Mesendoderm (in vitro differentiated cells): ENCODE data around the gene NHSL2.
A peak's percentile ranks its signal among the peaks of the same experiment; 100 is the strongest.

Source experiments
- DNase-seq: peaks from one replicate; pipeline ENCODE4 v3.0.0; 2013
- H2AK5ac ChIP-seq: 2 replicates; pipeline ENCODE4 v1.6.1; 2013; ENCODE audit warnings: low read length, inconsistent platforms
- H2BK120ac ChIP-seq: 2 replicates; pipeline ENCODE4 v1.6.1; 2013; ENCODE audit warnings: low read depth, mild to moderate bottlenecking, low read length, moderate library complexity, mixed read lengths
- H2BK15ac ChIP-seq: replicated peaks from 2 replicates; pipeline ENCODE4 v1.6.1; 2013; ENCODE audit warnings: low read depth, mild to moderate bottlenecking, moderate library complexity
- H2BK5ac ChIP-seq: 2 replicates; pipeline ENCODE4 v1.6.1; 2013; ENCODE audit warnings: low read length, inconsistent platforms
- H3K18ac ChIP-seq: 2 replicates; pipeline ENCODE4 v1.6.1; 2013; ENCODE audit warnings: mild to moderate bottlenecking, low read length, mixed read lengths
- H3K23ac ChIP-seq: one replicate; pipeline ENCODE4 v1.6.1; 2013; ENCODE audit warnings: low read length
- H3K27ac ChIP-seq: 2 replicates; pipeline ENCODE4 v1.5.1; 2013; ENCODE audit warnings: low read depth, mild to moderate bottlenecking, inconsistent platforms, low read length, moderate library complexity
- H3K27me3 ChIP-seq: 2 replicates; pipeline ENCODE4 v1.6.1; 2013; ENCODE audit warnings: low read length, control low read depth, mild to moderate bottlenecking, inconsistent platforms; ENCODE audit not compliant: insufficient read depth, poor library complexity
- H3K36me3 ChIP-seq: 2 replicates; pipeline ENCODE4 v1.6.1; 2013; ENCODE audit warnings: low read length, inconsistent platforms; ENCODE audit not compliant: control insufficient read depth, insufficient read depth
- H3K4ac ChIP-seq: one replicate; pipeline ENCODE4 v1.6.1; 2013; ENCODE audit warnings: low read depth, mild to moderate bottlenecking, low read length, moderate library complexity
- H3K4me1 ChIP-seq: 2 replicates; pipeline ENCODE4 v1.6.1; 2013; ENCODE audit warnings: low read depth, low read length, inconsistent platforms; ENCODE audit not compliant: control insufficient read depth
- H3K4me2 ChIP-seq: 2 replicates; pipeline ENCODE4 v1.6.1; 2013; ENCODE audit warnings: low read length
- H3K4me3 ChIP-seq: 2 replicates; pipeline ENCODE4 v1.5.1; 2013; ENCODE audit warnings: mild to moderate bottlenecking, low read length
- H3K56ac ChIP-seq: one replicate; pipeline ENCODE4 v1.6.1; 2013; ENCODE audit warnings: low read length
- H3K79me1 ChIP-seq: 2 replicates; pipeline ENCODE4 v1.6.1; 2013; ENCODE audit warnings: low read length, inconsistent platforms
- H3K79me2 ChIP-seq: 2 replicates; pipeline ENCODE4 v1.6.1; 2013; ENCODE audit warnings: mild to moderate bottlenecking, low read length; ENCODE audit not compliant: control insufficient read depth, insufficient read depth
- H3K9ac ChIP-seq: 2 replicates; pipeline ENCODE4 v1.6.1; 2013; ENCODE audit warnings: low read length, inconsistent platforms
- H4K5ac ChIP-seq: one replicate; pipeline ENCODE4 v1.6.1; 2013; ENCODE audit warnings: low read length
- H4K8ac ChIP-seq: one replicate; pipeline ENCODE4 v1.6.1; 2013; ENCODE audit warnings: low read depth, mild to moderate bottlenecking, control low read depth, low read length, moderate library complexity
- WGBS: extraction: QIAGEN DNeasy Blood & Tissue Kit; methylation state at CpG from one replicate; pipeline ENCODE4 v1.1.7; 2013; ENCODE audit warnings: low lambda C conversion rate, missing lambda C conversion rate; ENCODE audit not compliant: insufficient coverage; ENCODE audit errors: extremely low coverage; 5-methylcytosine and 5-hydroxymethylcytosine counted together

NHSL2 gene

DNA sequence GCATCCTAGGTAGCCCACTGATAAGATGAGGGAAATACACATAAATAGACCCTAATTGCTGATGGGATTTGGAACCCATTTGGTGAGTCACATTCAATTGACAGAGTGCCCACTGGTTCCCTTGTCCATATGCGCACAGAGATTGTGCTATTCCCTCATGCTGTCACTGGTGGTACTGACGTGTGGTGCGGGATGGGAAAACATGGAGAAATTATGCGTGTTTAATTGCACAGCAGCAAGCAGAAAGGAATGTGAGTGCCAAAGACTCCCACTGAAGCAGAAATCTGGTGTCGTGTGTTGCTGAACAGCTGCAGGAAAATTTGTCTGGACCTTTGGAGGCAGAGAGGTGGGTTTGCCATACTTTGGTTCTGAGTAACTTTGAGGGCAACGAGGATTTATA is 92.2 kb downstream of the NHSL2 start:
- Histone ChIP-seq H3K4me1 (peaks cover 8% of the 10 kb centered on the region), H3K23ac (no peak overlapping the region), H3K4me3 (no peak overlapping the region), H3K27me3 (no peaks in the 10 kb centered on the region), H2AK5ac (no peak overlapping the region), H3K4me2 (no peak overlapping the region), H3K56ac (no peak overlapping the region), H3K18ac (no peak overlapping the region), H3K79me1 (no peaks in the 10 kb centered on the region), H4K5ac (no peak overlapping the region), H2BK5ac (no peak overlapping the region), H3K9ac (no peak overlapping the region), H3K27ac (no peak overlapping the region), H3K4ac (no peak overlapping the region), H4K8ac (no peak overlapping the region), H3K79me2 (no peaks in the 10 kb centered on the region), H2BK15ac (no peak overlapping the region), H3K36me3 (no peaks in the 10 kb centered on the region), H2BK120ac (no peak overlapping the region)
- DNase-seq: no peak
- WGBS: no CpG with 5 or more reads among the region's 6 CpGs

DNA sequence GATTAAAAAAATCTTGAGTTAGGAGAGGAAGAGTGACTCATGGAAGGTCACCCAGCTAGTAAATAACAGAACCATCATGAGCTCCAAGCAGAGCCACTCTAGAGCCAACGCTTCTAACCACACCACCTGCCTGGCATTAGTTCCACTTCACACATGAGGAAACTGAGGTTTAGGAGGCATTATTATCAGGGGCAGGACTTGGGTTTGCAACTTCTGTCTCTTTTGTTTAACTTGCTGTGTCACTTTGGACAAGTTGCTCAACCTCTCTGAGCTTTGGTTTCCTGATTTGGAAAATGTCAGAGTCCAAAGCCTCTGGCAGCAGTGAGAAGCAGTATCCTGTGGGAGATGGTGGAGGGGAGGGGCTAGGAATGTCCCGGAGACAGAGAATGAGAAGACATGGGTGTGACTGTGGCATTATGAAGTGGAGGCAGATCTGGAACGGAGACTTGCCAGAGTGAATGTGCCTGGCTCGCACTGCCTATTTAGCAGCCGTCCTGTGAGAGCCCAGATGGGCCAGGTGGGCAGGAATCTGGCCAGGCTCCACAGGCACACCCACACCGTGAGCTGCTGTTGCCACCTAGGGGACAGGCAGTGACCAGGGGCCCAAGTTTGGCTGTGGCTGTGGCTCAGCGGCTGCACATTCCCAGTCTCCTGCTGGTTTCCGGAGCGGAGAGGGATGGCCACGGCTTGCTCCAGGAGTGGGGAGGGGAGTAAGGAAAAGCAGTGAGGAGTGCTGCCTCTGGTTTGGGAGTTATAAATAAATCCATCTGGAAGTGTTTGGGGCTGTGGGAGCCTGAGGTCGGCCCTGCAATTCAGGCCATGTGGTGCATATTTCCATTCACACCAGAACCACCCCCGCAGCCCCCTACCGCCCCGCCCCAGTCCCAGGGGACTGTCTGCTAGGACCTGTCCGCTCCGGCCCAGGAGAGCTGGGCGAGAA is 93.4 kb downstream of the NHSL2 start:
- Histone ChIP-seq H3K4me2 (no peak overlapping the region), H2AK5ac (no peak overlapping the region), H3K4me3 (no peak overlapping the region), H3K79me1 (no peaks in the 10 kb centered on the region), H3K36me3 (no peaks in the 10 kb centered on the region), H2BK15ac (no peak overlapping the region), H3K27ac (no peak overlapping the region), H3K9ac (no peak overlapping the region), H3K79me2 (no peaks in the 10 kb centered on the region), H3K4ac (no peak overlapping the region), H4K5ac (no peak overlapping the region), H3K56ac (peak overlapping the region; percentile 70), H3K18ac (peak overlapping the region; percentile 76), H2BK120ac (no peak overlapping the region), H4K8ac (no peak overlapping the region), H3K4me1 (peaks cover 8% of the 10 kb centered on the region), H2BK5ac (no peak overlapping the region), H3K27me3 (no peaks in the 10 kb centered on the region), H3K23ac (no peak overlapping the region)
- DNase-seq: peak; percentile 90
- WGBS: no CpG with 5 or more reads among the region's 17 CpGs

DNA sequence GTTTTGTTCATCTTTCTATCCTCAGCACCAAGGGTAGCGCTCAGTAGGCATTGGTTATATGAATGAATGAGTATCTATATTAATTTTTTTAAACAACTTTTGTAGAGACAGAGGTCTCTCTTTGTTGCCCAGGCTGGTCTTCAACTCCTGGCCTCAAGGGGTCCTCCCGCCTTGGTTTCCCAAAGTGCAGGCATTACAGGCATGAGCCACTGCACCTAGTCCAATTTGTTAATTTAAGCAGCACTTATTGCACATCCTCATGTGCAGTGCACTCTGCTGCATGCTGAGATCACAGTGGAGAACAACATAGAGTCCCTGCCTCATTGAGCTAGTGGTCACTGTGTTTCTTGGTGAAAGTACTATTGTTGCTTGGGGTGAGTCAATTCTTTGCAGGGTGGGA is 94.4 kb downstream of the NHSL2 start:
- no peak overlapping the region for H2BK15ac ChIP-seq
- H4K8ac ChIP-seq: no peak overlapping the region
- H3K23ac ChIP-seq: no peak overlapping the region
- peak overlapping the region; percentile 67 for H3K56ac ChIP-seq
- H3K79me1 ChIP-seq: no peaks in the 10 kb centered on the region
- no peaks in the 10 kb centered on the region for H3K27me3 ChIP-seq
- H3K79me2 ChIP-seq: no peaks in the 10 kb centered on the region
- no peak for DNase-seq
- H2BK5ac ChIP-seq: no peak overlapping the region
- H3K4me3 ChIP-seq: no peak overlapping the region
- no CpG with 5 or more reads among the region's 2 CpGs for WGBS
- H3K4ac ChIP-seq: no peak overlapping the region
- H2AK5ac ChIP-seq: no peak overlapping the region
- no peak overlapping the region for H3K27ac ChIP-seq
- H3K9ac ChIP-seq: no peak overlapping the region
- H3K4me2 ChIP-seq: no peak overlapping the region
- H3K4me1 ChIP-seq: peaks cover 8% of the 10 kb centered on the region
- H3K18ac ChIP-seq: peak overlapping the region; percentile 76
- no peak overlapping the region for H2BK120ac ChIP-seq
- H3K36me3 ChIP-seq: no peaks in the 10 kb centered on the region
- H4K5ac ChIP-seq: no peak overlapping the region

DNA sequence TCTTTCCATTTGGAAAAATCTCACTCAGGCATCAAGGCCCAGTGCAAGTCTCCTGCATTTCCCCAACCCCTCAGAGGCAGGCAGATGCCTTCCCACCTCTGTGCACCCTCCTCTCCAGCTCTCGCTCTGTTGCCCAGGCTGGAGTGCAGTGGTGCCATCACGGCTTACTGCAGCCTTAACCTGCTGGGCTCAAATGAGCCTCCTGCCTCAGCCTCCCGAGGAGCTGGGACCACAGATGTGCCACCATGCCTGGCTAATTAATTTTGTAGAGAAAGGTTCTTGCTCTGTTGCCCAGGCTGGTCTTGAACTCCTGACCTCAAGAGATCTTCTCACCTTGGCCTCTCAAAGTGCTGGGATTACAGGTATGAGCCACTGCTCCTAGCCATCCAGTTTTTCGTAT is 95.8 kb downstream of the NHSL2 start:
- Histone ChIP-seq H4K5ac (no peak overlapping the region), H3K56ac (no peak overlapping the region), H3K4ac (no peak overlapping the region), H3K79me2 (no peaks in the 10 kb centered on the region), H3K4me2 (no peak overlapping the region), H3K79me1 (no peaks in the 10 kb centered on the region), H3K18ac (no peak overlapping the region), H2AK5ac (no peak overlapping the region), H3K27ac (no peak overlapping the region), H3K4me3 (no peak overlapping the region), H3K4me1 (peaks cover 8% of the 10 kb centered on the region), H3K36me3 (no peaks in the 10 kb centered on the region), H2BK5ac (no peak overlapping the region), H3K9ac (no peak overlapping the region), H2BK15ac (no peak overlapping the region), H2BK120ac (no peak overlapping the region), H3K23ac (no peak overlapping the region), H3K27me3 (no peaks in the 10 kb centered on the region), H4K8ac (no peak overlapping the region)
- DNase-seq: no peak
- no CpG with 5 or more reads among the region's 4 CpGs for WGBS

DNA sequence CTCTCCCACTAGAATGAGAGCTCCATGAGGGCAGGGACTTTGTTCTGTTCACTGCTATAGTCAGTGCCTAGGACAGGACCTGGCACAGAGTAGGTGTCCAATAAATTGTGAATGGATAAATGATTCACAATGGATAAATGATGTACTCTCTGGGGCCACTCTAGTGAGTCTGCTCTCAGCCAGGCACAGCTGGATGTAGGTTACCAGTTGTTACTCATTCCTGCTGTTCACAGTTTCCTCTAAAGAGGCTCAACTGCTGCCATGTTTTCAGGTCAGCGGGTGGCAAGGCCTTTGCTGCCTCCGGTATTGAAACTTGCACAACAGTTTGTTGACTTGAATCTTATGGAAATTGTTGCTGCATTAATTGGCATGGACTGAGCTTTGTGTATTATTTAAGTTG is 99.1 kb downstream of the NHSL2 start:
- H3K23ac ChIP-seq: no peak overlapping the region
- no peak overlapping the region for H3K4me2 ChIP-seq

More for the DNA sequence above, 99.1 kb downstream of the NHSL2 start:
- DNase-seq: no peak
- H2BK5ac ChIP-seq: no peak overlapping the region
- no peak overlapping the region for H3K56ac ChIP-seq
- H3K27me3 ChIP-seq: no peaks in the 10 kb centered on the region
- H3K4me1 ChIP-seq: peaks cover 2% of the 10 kb centered on the region
- H3K4me3 ChIP-seq: no peak overlapping the region
- H3K9ac ChIP-seq: no peak overlapping the region
- no peak overlapping the region for H4K8ac ChIP-seq
- no peak overlapping the region for H3K27ac ChIP-seq
- no peaks in the 10 kb centered on the region for H3K36me3 ChIP-seq
- no peak overlapping the region for H2AK5ac ChIP-seq
- no peak overlapping the region for H4K5ac ChIP-seq
- H3K79me2 ChIP-seq: no peaks in the 10 kb centered on the region
- no peak overlapping the region for H2BK15ac ChIP-seq
- H3K79me1 ChIP-seq: no peaks in the 10 kb centered on the region
- H3K18ac ChIP-seq: no peak overlapping the region
- WGBS: no CpG with 5 or more reads among the region's 2 CpGs
- no peak overlapping the region for H3K4ac ChIP-seq
- H2BK120ac ChIP-seq: no peak overlapping the region
